Measurements from ENCODE around the gene HELB. TPM values are rescaled to one million over a fixed set of nuclear protein-coding genes. Genes with fewer than 3 reads are reported as not detected.

HELB gene
- total and polyA plus RNA-seq, 2 of the 4 experiments (the other 2 are of a cell fraction): 0.72 to 2.9 TPM

DNA sequence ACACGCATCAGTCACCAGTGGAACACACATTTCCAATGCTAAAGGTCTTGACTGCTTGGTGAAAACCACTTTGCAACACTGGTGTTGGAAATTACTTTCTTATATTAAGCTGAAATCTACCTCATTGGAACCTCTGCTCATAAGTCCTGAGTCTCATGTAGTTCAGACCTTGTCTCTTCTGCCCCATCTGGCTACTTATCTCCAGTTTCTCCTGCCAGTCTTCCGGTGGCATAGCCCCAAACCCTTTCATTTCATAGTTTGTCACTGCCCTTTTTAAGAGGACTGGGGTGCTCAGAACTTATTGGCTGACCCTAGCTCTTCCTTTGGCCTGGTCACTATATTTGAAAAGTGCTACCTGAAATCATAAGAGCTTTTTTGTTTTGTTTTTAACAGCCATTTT, 43.7 kb downstream of the HELB start:
- TF ChIP-seq FOS (IDR thresholded peaks at IDR 0.05; ENCODE audit: low read depth, low read length): no peak
- TF ChIP-seq, protein P1, sequence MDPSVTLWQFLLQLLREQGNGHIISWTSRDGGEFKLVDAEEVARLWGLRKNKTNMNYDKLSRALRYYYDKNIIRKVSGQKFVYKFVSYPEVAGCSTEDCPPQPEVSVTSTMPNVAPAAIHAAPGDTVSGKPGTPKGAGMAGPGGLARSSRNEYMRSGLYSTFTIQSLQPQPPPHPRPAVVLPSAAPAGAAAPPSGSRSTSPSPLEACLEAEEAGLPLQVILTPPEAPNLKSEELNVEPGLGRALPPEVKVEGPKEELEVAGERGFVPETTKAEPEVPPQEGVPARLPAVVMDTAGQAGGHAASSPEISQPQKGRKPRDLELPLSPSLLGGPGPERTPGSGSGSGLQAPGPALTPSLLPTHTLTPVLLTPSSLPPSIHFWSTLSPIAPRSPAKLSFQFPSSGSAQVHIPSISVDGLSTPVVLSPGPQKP (IDR thresholded peaks at IDR 0.05; ENCODE audit: borderline replicate concordance, low read depth, low read length): no peak
- dilution Hi-C loops (cut with HindIII; ENCODE audit: low sequenced_read_pairs, unreplicated experiment): no loop called here
- Histone ChIP-seq H3K23ac (ENCODE audit: low read depth, low read length) (no peak overlapping the region), H2BK20ac (ENCODE audit: low read depth, low read length) (no peak overlapping the region), H2AK9ac (replicated peaks; ENCODE audit: low read depth, low read length, poor library complexity) (no peak overlapping the region), H4K5ac (ENCODE audit: low read depth, low read length) (no peak overlapping the region), H3K4me2 (ENCODE audit: low read depth, low read length) (no peak overlapping the region), H3K27ac (ENCODE audit: insufficient read depth, low read length) (no peak overlapping the region), H3K18ac (ENCODE audit: low read depth, low read length) (no peak overlapping the region), H3K4ac (ENCODE audit: low read depth, low read length) (no peak overlapping the region), H3K14ac (replicated peaks; ENCODE audit: low read depth, low read length) (no peak overlapping the region), H3K9me1 (ENCODE audit: insufficient read depth, low read length) (no peaks in the 10 kb centered on the region; the same call in 1 of the 2 replicates), H3K4me1 (ENCODE audit: control insufficient read depth, insufficient read depth, low read length) (no peaks in the 10 kb centered on the region), H2BK120ac (ENCODE audit: low read depth, low read length) (no peak overlapping the region), H3K56ac (ENCODE audit: extremely low read depth, insufficient read depth, low read length) (no peak overlapping the region), H3K4me3 (ENCODE audit: insufficient read depth, low read depth, low read length) (no peak overlapping the region), H3K27me3 (ENCODE audit: control insufficient read depth, insufficient read depth, low read length) (no peaks in the 10 kb centered on the region), H4K20me1 (ENCODE audit: insufficient read depth, low read length) (no peaks in the 10 kb centered on the region), H3K36me3 (ENCODE audit: control insufficient read depth, insufficient read depth, low read length) (peaks cover 3% of the 10 kb centered on the region), H2AK5ac (ENCODE audit: low read depth, low read length) (no peak overlapping the region), H3K79me1 (ENCODE audit: low read depth in 1 of 2, low read length in 2 of 2) (no peaks in the 10 kb centered on the region), H4K8ac (ENCODE audit: low read depth in 2 of 2, low read length in 2 of 2) (no peak overlapping the region), H3K9me3 (ENCODE audit: control insufficient read depth, insufficient read depth, low read length) (peaks cover 4% of the 10 kb centered on the region; the same call in 1 of the 2 replicates), H4K91ac (ENCODE audit: insufficient read depth, low read depth, low read length) (no peak overlapping the region), H2BK5ac (ENCODE audit: low read depth, low read length, poor library complexity, severe bottlenecking) (no peak overlapping the region), H2AFZ (replicated peaks; ENCODE audit: low read length, poor library complexity) (no peak overlapping the region), H3K9ac (ENCODE audit: low read depth, low read length) (no peak overlapping the region), H2BK15ac (ENCODE audit: low read depth, low read length) (no peak overlapping the region)
- no TSS peak for BruUV-seq (replicated peaks)
- intact Hi-C loops (cut with micrococcal nuclease): no loop called here
- ATAC-seq (ENCODE audit: low read depth) (no peak), DNase-seq (no peak)
- ChIA-PET CTCF (no interaction called here), POLR2A (ENCODE audit: unreplicated experiment) (no interaction called here)
- in situ Hi-C loops (cut with MboI; ENCODE audit: low sequenced_read_pairs): no loop called here
- WGBS, 2 experiments (ENCODE audit: extremely low coverage in 2 of 2, insufficient read length in 1 of 2): no CpG with 5 or more reads among the region's 2 CpGs
